ENCODE results near the gene CCR9. TPM values are rescaled to one million over a fixed set of nuclear protein-coding genes. Genes with fewer than 3 reads are reported as not detected.

The CCR9 gene
- total RNA-seq, 4 donors from 2014 or later, result 0.78 TPM; not detected in 3

DNA sequence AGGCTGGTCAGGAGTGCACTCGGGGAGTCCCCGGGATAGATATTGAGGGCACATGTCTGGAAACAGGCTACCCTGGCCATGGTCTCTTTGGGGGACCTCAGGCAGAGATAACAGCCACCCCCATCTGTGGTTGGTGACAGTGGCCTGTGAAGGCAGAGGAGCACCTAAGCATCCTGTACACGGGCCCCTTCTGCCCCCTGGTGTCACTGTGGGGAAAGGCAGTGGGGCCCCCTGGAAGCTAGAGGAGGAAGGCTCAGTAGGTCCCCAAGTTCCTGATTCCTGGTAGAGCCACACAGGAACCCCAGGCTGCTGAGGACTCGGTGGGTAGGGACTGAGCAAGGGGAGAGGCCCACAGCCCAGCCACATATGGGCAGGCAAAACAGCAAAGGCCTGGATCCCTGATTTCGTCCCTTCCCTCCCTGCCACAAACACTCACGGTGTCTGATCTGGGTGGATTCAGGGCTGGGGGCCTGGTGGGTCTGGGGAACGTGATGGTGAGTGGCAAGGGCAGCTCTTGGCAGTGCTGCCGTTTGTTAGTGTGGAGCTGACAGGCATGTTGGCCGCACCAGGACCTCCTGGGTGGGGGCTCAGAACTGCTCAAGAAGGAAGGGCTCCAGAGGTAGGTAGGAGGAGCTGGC, 42.8 kb downstream of the CCR9 start:
- peak in 1 of 2 donors; percentile 31 for DNase-seq (ENCODE audit: low spot score in 2 of 2)
- no peaks in the 10 kb centered on the region for H3K9me3 ChIP-seq
- H3K4me3 ChIP-seq, result no peak overlapping the region
- TF ChIP-seq, protein P1, sequence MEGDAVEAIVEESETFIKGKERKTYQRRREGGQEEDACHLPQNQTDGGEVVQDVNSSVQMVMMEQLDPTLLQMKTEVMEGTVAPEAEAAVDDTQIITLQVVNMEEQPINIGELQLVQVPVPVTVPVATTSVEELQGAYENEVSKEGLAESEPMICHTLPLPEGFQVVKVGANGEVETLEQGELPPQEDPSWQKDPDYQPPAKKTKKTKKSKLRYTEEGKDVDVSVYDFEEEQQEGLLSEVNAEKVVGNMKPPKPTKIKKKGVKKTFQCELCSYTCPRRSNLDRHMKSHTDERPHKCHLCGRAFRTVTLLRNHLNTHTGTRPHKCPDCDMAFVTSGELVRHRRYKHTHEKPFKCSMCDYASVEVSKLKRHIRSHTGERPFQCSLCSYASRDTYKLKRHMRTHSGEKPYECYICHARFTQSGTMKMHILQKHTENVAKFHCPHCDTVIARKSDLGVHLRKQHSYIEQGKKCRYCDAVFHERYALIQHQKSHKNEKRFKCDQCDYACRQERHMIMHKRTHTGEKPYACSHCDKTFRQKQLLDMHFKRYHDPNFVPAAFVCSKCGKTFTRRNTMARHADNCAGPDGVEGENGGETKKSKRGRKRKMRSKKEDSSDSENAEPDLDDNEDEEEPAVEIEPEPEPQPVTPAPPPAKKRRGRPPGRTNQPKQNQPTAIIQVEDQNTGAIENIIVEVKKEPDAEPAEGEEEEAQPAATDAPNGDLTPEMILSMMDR (IDR thresholded peaks at IDR 0.05), result peak; percentile 26 to 59 (median 46)
- TF ChIP-seq EP300 (IDR thresholded peaks at IDR 0.05), result no peak
- WGBS, 2 donors, result 73 to 79% methylated on average over 9 of the region's 9 CpGs
- no peak overlapping the region for H3K27ac ChIP-seq
- H3K27me3 ChIP-seq, result no peaks in the 10 kb centered on the region
- peaks cover 0 to 94% (median 12%) of the 10 kb centered on the region in 3 donors for H3K36me3 ChIP-seq
- H3K4me1 ChIP-seq, result no peaks in the 10 kb centered on the region

DNA sequence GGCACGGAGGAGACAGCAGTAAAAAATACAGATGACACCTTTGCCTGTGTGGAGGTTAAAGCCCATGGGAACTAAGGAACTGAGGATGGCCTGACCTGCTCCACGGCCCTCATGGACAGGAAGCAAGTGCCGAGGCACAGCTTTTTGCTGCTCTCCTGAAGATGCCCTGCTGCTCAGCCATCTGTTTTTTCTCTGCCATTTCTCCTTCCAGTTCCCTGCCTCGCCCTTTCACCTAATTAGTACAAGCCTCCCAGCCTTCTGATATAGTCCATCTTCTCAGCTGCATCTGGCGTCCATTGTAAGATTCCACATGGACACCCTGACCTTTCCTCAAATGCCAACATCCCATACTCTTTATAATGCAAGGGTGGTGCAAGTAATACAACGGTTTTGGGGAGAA, 45.2 kb downstream of the CCR9 start:
- Histone ChIP-seq H3K27ac (no peak overlapping the region), H3K36me3 (peaks cover 0 to 96% (median 23%) of the 10 kb centered on the region in 3 donors), H3K4me1 (no peaks in the 10 kb centered on the region), H3K4me3 (no peak overlapping the region), H3K9me3 (no peaks in the 10 kb centered on the region), H3K27me3 (no peaks in the 10 kb centered on the region)
- TF ChIP-seq POLR2A (IDR thresholded peaks at IDR 0.05), result no peak
- TF ChIP-seq, protein P1 (IDR thresholded peaks at IDR 0.05), result no peak
- no peak for TF ChIP-seq EP300 (IDR thresholded peaks at IDR 0.05)
- 83 to 86% methylated on average over 6 of the region's 6 CpGs for WGBS, 2 donors
- DNase-seq (ENCODE audit: low spot score in 2 of 2), result no peak

DNA sequence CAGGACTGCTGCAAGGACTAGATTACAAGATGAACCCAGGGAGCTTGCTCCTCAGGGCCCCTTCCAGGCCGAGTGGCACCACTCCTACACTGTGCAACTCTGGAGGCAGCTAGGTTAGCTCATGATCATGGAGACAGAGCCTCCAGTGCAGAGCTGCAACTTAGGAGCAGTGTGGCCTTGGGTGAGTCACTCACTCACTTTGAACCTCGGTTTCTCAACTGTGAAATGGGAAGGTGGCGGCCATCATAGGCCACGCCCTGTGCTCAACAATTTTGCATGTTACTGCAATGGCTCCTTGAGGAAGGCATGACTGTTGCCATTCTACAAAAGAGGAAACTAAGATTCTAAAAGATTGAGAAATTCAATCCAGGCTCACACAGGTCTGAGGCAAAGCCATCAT, 45.8 kb downstream of the CCR9 start:
- 88 to 97% methylated on average over 4 of the region's 4 CpGs for WGBS, 2 donors
- no peak overlapping the region for H3K27ac ChIP-seq
- TF ChIP-seq POLR2A (IDR thresholded peaks at IDR 0.05) (no peak), EP300 (IDR thresholded peaks at IDR 0.05) (no peak)
- TF ChIP-seq, protein P1 (IDR thresholded peaks at IDR 0.05), result no peak
- peaks cover 0 to 96% (median 23%) of the 10 kb centered on the region in 3 donors for H3K36me3 ChIP-seq
- no peaks in the 10 kb centered on the region for H3K27me3 ChIP-seq
- no peaks in the 10 kb centered on the region for H3K9me3 ChIP-seq
- DNase-seq (ENCODE audit: low spot score in 2 of 2), result no peak
- H3K4me3 ChIP-seq, result no peak overlapping the region
- H3K4me1 ChIP-seq, result no peaks in the 10 kb centered on the region

DNA sequence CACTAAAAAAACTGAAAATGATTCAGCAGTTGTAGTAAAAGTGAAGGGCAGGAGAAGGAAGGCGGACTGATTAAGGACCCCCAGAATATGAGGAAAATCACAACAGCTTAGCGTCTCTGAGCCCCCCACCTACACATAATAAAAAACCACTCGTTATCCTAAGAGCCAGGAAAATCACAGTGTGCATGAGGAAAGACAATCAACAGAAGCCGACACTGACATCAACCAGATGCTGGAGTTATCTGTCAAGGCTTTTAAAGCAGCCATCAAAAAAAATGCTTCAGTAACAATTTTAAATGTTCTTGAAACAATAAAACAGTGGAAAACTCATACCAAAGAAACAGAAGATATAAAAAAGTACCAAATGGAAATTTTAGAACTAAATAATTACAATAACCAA, 47.2 kb downstream of the CCR9 start:
- 79 to 83% methylated on average over 4 of the region's 4 CpGs for WGBS, 2 donors

DNA sequence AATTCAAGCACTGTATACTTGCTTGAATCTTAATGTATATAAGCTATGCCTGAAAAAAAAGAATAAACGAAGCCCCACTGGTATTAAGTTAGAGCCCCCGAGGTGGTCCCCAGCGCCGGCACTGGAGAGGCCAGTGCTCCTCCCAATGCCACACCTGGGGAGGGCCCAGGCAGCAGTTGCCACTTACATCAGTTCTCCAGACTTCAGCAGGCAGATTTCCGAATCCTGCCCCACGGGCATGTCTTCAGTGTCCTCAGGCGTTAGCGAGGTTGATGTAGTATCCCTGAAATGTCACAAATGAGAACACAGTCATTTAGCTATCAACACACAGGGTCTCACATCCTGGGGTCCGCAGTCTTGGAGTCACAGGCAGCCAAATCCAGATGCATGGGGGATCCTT, 49.9 kb downstream of the CCR9 start:
- Histone ChIP-seq H3K27ac (no peak overlapping the region), H3K4me1 (peaks cover 0 to 7% (median 0%) of the 10 kb centered on the region in 4 donors), H3K27me3 (no peaks in the 10 kb centered on the region), H3K4me3 (no peak overlapping the region), H3K9me3 (peaks cover 0 to 6% (median 0%) of the 10 kb centered on the region in 4 donors), H3K36me3 (peaks cover 0 to 78% (median 10%) of the 10 kb centered on the region in 3 donors)
- TF ChIP-seq POLR2A (IDR thresholded peaks at IDR 0.05) (no peak), EP300 (IDR thresholded peaks at IDR 0.05) (no peak)
- TF ChIP-seq, protein P1 (IDR thresholded peaks at IDR 0.05), result no peak
- no peak for DNase-seq (ENCODE audit: low spot score in 2 of 2)
- WGBS, 2 donors, result 88 to 94% methylated on average over 9 of the region's 9 CpGs

More for the DNA sequence above, 47.2 kb downstream of the CCR9 start:
- Histone ChIP-seq H3K4me3 (no peak overlapping the region), H3K27ac (no peak overlapping the region), H3K9me3 (no peaks in the 10 kb centered on the region), H3K27me3 (no peaks in the 10 kb centered on the region), H3K36me3 (peaks cover 0 to 92% (median 18%) of the 10 kb centered on the region in 3 donors), H3K4me1 (no peaks in the 10 kb centered on the region)
- TF ChIP-seq POLR2A (IDR thresholded peaks at IDR 0.05), result no peak
- TF ChIP-seq EP300 (IDR thresholded peaks at IDR 0.05), result no peak
- TF ChIP-seq, protein P1 (IDR thresholded peaks at IDR 0.05), result no peak
- DNase-seq (ENCODE audit: low spot score in 2 of 2), result no peak
